Progenitor cell of endocrine pancreas (in vitro differentiated cells): ENCODE results near the gene MSI2. TPM values are rescaled to one million over a fixed set of nuclear protein-coding genes. Genes with fewer than 3 reads are reported as not detected.

Experiments used
- DNase-seq: peaks from one replicate; pipeline ENCODE4 v3.0.0; 2021; ENCODE audit warnings: low spot score; ENCODE audit not compliant: unreplicated experiment
- H3K27ac Mint-ChIP-seq: 2 replicates; pipeline ENCODE4 v1.8.0; 2021; ENCODE audit warnings: mild to moderate bottlenecking, moderate library complexity, mixed read lengths
- H3K27me3 Mint-ChIP-seq: 2 replicates; pipeline ENCODE4 v1.8.0; 2021; ENCODE audit warnings: mixed read lengths
- H3K36me3 Mint-ChIP-seq: 2 replicates; pipeline ENCODE4 v1.8.0; 2022; ENCODE audit warnings: mixed read lengths; ENCODE audit not compliant: insufficient read depth
- H3K4me1 Mint-ChIP-seq: 2 replicates; pipeline ENCODE4 v1.8.0; 2021; ENCODE audit warnings: low read depth, mixed read lengths
- H3K4me3 Mint-ChIP-seq: 2 replicates; pipeline ENCODE4 v1.8.0; 2021; ENCODE audit warnings: low read depth, mild to moderate bottlenecking, moderate library complexity, mixed read lengths
- H3K9me3 Mint-ChIP-seq: 2 replicates; pipeline ENCODE4 v1.8.0; 2021; ENCODE audit warnings: low read depth, mixed read lengths
- CTCF ChIP-seq: fragments of 200-600 bp; sonication (generic); IDR thresholded peaks from one replicate; pipeline ENCODE4 v1.5.0; 2021; ENCODE audit warnings: antibody characterized with exemption, mild to moderate bottlenecking; ENCODE audit not compliant: unreplicated experiment
- total RNA-seq: library from RNA; stranded (reverse); gene quantifications from 2 replicates; pipeline ENCODE4 v1.2.1, GENCODE V29; 2021

Gene MSI2
- total RNA-seq, 1 donor from 2014 or later: 164 TPM

DNA sequence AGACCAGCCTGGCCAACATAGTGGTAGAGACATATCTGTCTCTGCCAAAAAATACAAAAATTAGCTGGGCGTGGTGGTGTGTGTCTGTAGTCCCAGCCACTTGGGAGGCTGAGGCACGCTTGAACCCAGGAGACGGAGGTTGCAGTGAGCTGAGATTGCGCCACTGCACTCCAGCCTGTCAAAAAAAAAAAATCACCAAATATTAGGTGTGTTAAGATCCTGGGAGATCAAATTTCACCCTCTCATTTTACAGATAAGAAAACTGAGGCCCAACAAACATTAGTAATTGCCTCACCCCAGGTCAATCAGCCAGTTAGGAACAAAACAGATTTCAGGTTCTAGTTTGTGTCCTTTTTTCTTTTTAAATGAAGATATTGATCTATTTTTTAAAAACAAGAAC, 116.7 kb downstream of the MSI2 start:
- no peak for DNase-seq
- Mint-ChIP-seq H3K4me3 (no peak overlapping the region), H3K4me1 (peaks cover 59% of the 10 kb centered on the region), H3K27ac (peak overlapping the region; percentile 94), H3K36me3 (peaks cover 12% of the 10 kb centered on the region), H3K27me3 (no peaks in the 10 kb centered on the region), H3K9me3 (peaks cover 7% of the 10 kb centered on the region)
- TF ChIP-seq CTCF: no peak

- Mint-ChIP-seq H3K4me1 (peaks cover 56% of the 10 kb centered on the region), H3K36me3 (peaks cover 12% of the 10 kb centered on the region)
- DNase-seq: no peak
Measured at GRCh38 chr17:57373756-57374155, 117.4 kb downstream of the MSI2 start.

GRCh38 chr17:57375040-57375769, 118.9 kb downstream of the MSI2 start:
- Mint-ChIP-seq H3K36me3 (peaks cover 12% of the 10 kb centered on the region), H3K4me3 (no peak overlapping the region), H3K9me3 (peaks cover 7% of the 10 kb centered on the region)

More at GRCh38 chr17:57373756-57374155, 117.4 kb downstream of the MSI2 start:
- no peaks in the 10 kb centered on the region for H3K27me3 Mint-ChIP-seq
- peak overlapping the region; percentile 74 for H3K27ac Mint-ChIP-seq
- H3K9me3 Mint-ChIP-seq: peaks cover 7% of the 10 kb centered on the region
- H3K4me3 Mint-ChIP-seq: no peak overlapping the region
- no peak for TF ChIP-seq CTCF

GRCh38 chr17:57375770-57376225, 119.5 kb downstream of the MSI2 start:
- peaks cover 7% of the 10 kb centered on the region for H3K9me3 Mint-ChIP-seq
- TF ChIP-seq CTCF: no peak
- no peaks in the 10 kb centered on the region for H3K27me3 Mint-ChIP-seq
- no peak for DNase-seq
- H3K27ac Mint-ChIP-seq: peak overlapping the region; percentile 71
- no peak overlapping the region for H3K4me3 Mint-ChIP-seq
- H3K36me3 Mint-ChIP-seq: peaks cover 12% of the 10 kb centered on the region
- peaks cover 46% of the 10 kb centered on the region for H3K4me1 Mint-ChIP-seq

More at GRCh38 chr17:57375040-57375769, 118.9 kb downstream of the MSI2 start:
- no peaks in the 10 kb centered on the region for H3K27me3 Mint-ChIP-seq
- no peak for DNase-seq
- H3K27ac Mint-ChIP-seq: peak overlapping the region; percentile 71
- H3K4me1 Mint-ChIP-seq: peaks cover 52% of the 10 kb centered on the region
- no peak for TF ChIP-seq CTCF

DNA sequence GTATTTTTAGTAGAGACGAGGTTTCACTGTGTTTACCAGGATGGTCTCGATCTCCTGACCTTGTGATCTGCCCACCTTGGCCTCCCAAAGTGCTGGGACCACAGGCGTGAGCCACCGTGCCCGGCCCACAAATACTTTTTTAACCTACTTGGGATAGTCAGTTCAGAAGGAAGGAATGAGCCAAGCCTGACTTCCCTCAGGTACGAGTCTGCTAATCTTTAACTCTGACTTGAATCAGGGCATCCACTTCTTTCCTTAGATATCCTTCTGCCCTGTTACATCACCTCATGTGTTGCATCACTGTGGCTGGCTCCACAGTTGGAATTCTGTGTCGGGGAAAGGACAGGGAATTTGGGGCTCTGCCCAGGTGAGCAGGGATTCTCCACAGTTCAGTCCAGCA, 120.8 kb downstream of the MSI2 start:
- peak overlapping the region; percentile 67 for H3K27ac Mint-ChIP-seq
- H3K27me3 Mint-ChIP-seq: no peaks in the 10 kb centered on the region
- no peak for TF ChIP-seq CTCF
- peaks cover 39% of the 10 kb centered on the region for H3K4me1 Mint-ChIP-seq
- no peak for DNase-seq
- H3K36me3 Mint-ChIP-seq: peaks cover 12% of the 10 kb centered on the region
- H3K9me3 Mint-ChIP-seq: peaks cover 7% of the 10 kb centered on the region
- no peak overlapping the region for H3K4me3 Mint-ChIP-seq
